Stimulated activated naive CD8-positive, alpha-beta T cell treated with anti-CD3 and anti-CD28 coated beads, Interleukin-15, amount 100 ng/mL, for 72 hours (primary cell): Measurements from ENCODE around the gene DZIP1.
A peak's percentile ranks its signal among the peaks of the same experiment; 100 is the strongest.

Source experiments
- ATAC-seq: fragments of 150-1000 bp; cut with Tn5 transposase; 2 replicates; pipeline ENCODE4 v1.10.0; 2021; ENCODE audit warnings: mild to moderate bottlenecking, moderate library complexity
- DNase-seq, 2 donors: peaks; one replicate each; pipeline ENCODE4 v3.0.0; 2021 to 2022
- H3K27ac Mint-ChIP-seq, 2 donors: one replicate each; pipeline ENCODE4 v1.8.0; 2022; ENCODE audit warnings: mild to moderate bottlenecking in 2 of 2, mixed read lengths in 2 of 2, moderate library complexity in 2 of 2
- H3K27me3 Mint-ChIP-seq: one replicate; pipeline ENCODE4 v1.8.0; 2022; ENCODE audit warnings: mixed read lengths
- H3K4me1 Mint-ChIP-seq: one replicate; pipeline ENCODE4 v1.8.0; 2022; ENCODE audit warnings: mild to moderate bottlenecking, mixed read lengths
- H3K4me3 Mint-ChIP-seq, 2 donors: one replicate each; pipeline ENCODE4 v1.8.0; 2022; ENCODE audit warnings: mild to moderate bottlenecking in 2 of 2, mixed read lengths in 2 of 2, moderate library complexity in 1 of 2
- H3K9me3 Mint-ChIP-seq, 2 donors: one replicate each; pipeline ENCODE4 v1.8.0; 2022; ENCODE audit warnings: mixed read lengths in 2 of 2

The DZIP1 gene

DNA sequence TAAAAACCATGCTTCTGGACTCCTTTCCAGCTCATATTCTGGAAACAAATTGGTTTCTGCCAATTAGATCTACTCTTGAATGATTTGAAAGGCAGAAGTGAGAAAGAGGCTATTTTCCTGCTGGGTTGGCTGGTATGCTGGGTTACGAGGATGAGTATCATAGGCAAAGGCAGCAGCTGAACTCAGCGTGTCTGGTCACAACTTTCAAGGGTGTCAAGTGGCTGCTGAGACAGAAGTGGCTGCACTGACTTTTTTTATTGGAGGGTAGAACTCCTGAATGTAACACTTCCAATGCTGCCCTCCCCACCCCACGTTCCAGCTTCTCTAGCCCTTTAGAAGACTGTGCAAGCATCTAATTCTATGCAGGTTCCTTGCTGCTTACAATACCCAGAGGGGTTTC is 8.3 kb upstream of the DZIP1 start:
- Mint-ChIP-seq H3K4me1 (no peaks in the 10 kb centered on the region), H3K27me3 (peaks cover 26% of the 10 kb centered on the region), H3K9me3 (peaks cover 0 to 8% of the 10 kb centered on the region in 2 donors), H3K27ac (no peak overlapping the region), H3K4me3 (no peak overlapping the region)
- DNase-seq (no peak), ATAC-seq (no peak)

DNA sequence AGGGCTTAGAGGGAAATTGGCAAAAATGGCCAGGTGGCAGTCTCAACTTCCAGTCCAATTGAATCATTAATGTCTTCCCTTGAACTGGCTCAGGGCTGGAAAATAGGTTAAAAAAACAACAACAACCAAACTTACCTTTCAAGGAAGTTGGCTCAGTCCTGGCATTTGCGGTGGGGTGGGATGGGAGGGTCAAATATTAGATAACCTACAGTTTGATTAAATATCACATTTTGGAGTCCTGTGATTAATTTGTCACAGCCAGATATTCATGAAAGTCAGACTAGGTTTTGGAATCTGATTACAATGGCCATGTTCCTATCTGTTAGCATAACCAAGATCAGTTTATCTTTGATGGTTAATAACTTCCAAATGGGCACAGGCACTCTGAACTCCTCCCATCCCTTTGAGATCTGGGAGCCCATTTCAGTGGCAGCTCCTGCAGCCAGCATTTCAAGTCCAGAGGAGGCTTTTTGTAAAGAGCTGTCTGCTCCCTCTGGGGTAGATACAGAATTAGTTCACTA is 7.8 kb upstream of the DZIP1 start:
- Mint-ChIP-seq H3K27ac (no peak overlapping the region), H3K9me3 (peaks cover 0 to 8% of the 10 kb centered on the region in 2 donors), H3K27me3 (peaks cover 31% of the 10 kb centered on the region), H3K4me3 (no peak overlapping the region), H3K4me1 (no peaks in the 10 kb centered on the region)
- ATAC-seq: no peak
- DNase-seq: no peak

DNA sequence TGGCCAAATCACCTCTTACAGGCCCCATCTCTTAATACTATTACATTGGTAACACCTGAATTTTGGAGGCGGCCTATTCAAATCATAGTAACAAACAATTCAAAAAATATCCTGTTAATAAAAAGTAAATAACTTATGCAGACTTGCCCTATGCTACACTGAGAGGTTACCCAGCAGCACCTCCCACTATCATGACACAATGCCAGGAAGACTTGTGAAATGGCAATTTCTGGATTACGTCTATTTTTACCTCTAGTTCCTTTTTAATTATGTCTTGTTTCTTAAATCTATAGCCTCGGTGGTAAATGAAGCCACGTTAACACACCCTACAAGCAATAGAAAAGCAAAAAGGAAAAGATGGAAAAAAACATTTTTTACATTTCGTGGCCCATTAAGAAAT is 6.2 kb upstream of the DZIP1 start:
- H3K27ac Mint-ChIP-seq: no peak overlapping the region
- no peaks in the 10 kb centered on the region for H3K4me1 Mint-ChIP-seq
- H3K4me3 Mint-ChIP-seq: no peak overlapping the region
- H3K9me3 Mint-ChIP-seq: no peaks in the 10 kb centered on the region
- no peak for ATAC-seq
- H3K27me3 Mint-ChIP-seq: peaks cover 24% of the 10 kb centered on the region
- DNase-seq: no peak

DNA sequence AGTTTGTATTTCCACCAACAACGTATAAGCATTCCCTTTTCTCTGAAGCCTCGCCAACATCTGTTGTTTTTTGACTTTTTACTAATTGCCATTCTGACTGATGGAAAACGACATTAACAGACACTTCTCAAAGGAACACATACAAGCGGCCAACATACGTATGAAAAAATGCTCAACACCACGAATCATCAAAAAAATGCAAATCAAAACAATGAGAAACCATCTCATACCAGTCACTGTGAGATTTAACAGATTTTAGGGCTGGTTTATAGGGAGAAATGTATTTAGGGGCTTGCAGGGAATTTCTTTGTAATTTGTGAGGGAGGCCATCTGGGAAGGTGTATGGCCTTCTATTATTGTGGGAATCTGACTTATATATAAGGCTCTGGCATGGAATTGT is 2.8 kb upstream of the DZIP1 start:
- H3K27me3 Mint-ChIP-seq: peaks cover 36% of the 10 kb centered on the region
- H3K4me3 Mint-ChIP-seq: no peak overlapping the region
- ATAC-seq (no peak), DNase-seq (no peak)
- H3K27ac Mint-ChIP-seq: no peak overlapping the region
- H3K4me1 Mint-ChIP-seq: peaks cover 14% of the 10 kb centered on the region
- no peaks in the 10 kb centered on the region for H3K9me3 Mint-ChIP-seq

DNA sequence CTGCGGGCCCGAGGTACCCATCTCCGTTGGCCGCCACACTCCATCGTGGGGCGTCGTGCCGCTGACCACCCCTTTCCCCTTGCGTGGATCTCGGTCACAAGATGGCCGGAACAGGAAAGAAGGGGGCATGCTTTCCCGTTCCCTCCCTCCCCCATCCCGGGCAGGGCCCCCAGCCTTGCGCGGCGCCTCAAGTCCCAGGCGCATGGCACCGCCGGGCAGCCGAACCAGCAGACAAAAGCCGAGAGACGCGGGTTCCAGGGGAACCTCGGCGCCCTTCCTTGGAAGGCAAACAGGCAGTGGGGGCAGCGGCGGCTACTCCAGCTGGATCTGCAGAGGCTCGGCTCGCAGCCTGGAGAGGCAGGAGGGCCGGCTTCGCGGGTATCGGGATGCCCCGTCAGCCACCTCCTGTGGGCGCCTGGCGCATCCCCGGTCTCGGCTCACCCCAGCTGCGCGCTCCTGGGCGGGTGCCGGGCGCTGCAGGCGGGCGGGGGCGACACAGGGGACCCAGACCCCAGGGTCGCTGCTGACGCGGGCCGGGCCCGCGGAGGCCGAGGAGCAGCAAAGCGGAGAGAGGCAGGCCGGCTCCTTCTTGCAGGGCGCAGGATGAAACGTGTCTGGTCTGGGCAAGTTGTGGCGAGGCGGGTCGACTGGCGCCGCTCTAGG is 439 bp downstream of the DZIP1 start:
- peak in 1 of 2 donors; percentile 17 for DNase-seq
- Mint-ChIP-seq H3K4me1 (peaks cover 14% of the 10 kb centered on the region), H3K4me3 (peak overlapping the region; percentile 75 to 79), H3K27ac (no peak overlapping the region), H3K9me3 (no peaks in the 10 kb centered on the region), H3K27me3 (peaks cover 61% of the 10 kb centered on the region)
- peak; percentile 71 for ATAC-seq

DNA sequence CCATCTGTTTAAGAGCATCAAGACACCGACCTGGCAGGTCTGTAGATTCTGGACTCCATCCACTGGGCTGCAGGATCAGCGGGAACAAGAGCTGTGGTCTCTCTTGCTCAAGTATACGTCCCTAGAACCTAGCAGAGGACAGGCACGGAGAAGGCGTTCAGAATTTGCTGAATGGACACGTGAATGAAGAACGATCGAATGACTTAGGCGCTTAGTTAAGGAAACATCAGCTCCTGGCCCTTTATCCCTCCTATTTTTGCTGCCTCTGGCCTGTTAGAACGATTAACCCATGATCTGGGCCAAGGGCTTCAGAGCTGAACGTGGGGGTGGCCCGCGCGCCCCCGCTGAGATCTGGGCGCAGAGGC is 953 bp downstream of the DZIP1 start:
- no peaks in the 10 kb centered on the region for H3K9me3 Mint-ChIP-seq
- ATAC-seq (no peak), DNase-seq (no peak)
- H3K27ac Mint-ChIP-seq: no peak overlapping the region
- H3K27me3 Mint-ChIP-seq: peaks cover 61% of the 10 kb centered on the region
- peak overlapping the region; percentile 75 to 79 for H3K4me3 Mint-ChIP-seq
- H3K4me1 Mint-ChIP-seq: peaks cover 14% of the 10 kb centered on the region

DNA sequence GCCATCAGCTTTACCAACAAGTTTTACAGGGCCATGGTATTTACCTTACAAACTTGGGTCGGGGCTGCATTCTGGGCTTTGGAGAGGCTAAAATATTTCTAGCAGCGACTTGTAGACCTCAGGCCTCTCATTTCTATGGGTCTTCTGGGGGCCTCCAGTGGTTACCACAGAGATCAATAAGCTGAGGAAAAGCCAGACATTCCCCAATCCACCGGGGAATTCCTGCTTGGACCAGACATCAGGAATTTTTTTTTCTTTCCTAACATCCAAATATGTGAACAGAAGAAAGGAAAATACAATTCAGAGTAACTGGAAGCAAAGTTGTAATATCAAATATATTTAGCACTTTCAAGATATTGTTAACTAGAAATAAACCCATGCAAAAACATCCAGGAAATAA is 1.5 kb downstream of the DZIP1 start:
- DNase-seq (no peak), ATAC-seq (no peak)
- H3K4me1 Mint-ChIP-seq: peaks cover 14% of the 10 kb centered on the region
- H3K27me3 Mint-ChIP-seq: peaks cover 60% of the 10 kb centered on the region
- H3K4me3 Mint-ChIP-seq: no peak overlapping the region
- H3K9me3 Mint-ChIP-seq: no peaks in the 10 kb centered on the region
- no peak overlapping the region for H3K27ac Mint-ChIP-seq

DNA sequence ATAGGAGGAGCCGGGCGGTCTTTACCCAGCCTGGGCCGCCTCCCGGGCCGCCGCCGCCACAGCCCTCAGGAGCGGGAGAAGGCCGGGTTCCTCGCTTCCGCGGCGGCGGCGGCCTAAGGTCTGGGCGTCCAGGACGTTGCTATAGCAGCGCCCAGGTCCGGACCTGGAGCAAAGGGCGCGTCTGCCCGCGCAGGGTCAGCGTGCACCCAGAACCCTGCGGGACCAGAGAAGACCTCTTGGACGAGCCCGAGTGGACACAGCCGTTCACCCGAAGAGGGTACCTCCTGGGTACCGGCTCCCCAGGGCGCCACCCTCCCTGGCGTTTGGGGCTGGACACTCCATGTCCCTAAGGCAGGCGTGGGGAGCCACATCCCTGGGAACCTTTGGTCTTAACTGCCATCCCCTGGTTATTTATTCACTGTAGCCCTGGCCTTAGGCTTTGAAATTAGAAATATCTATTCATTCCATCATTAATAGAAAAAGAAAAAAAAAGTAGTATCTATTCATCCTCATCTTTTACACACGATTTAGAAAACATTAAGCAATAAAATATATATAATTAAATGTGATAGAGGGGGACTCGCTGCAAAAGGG is 2.4 kb downstream of the DZIP1 start:
- H3K4me3 Mint-ChIP-seq: no peak overlapping the region
- no peaks in the 10 kb centered on the region for H3K9me3 Mint-ChIP-seq
- ATAC-seq: peak; percentile 48
- H3K4me1 Mint-ChIP-seq: peaks cover 20% of the 10 kb centered on the region
- DNase-seq: no peak
- H3K27ac Mint-ChIP-seq: no peak overlapping the region
- peaks cover 52% of the 10 kb centered on the region for H3K27me3 Mint-ChIP-seq

DNA sequence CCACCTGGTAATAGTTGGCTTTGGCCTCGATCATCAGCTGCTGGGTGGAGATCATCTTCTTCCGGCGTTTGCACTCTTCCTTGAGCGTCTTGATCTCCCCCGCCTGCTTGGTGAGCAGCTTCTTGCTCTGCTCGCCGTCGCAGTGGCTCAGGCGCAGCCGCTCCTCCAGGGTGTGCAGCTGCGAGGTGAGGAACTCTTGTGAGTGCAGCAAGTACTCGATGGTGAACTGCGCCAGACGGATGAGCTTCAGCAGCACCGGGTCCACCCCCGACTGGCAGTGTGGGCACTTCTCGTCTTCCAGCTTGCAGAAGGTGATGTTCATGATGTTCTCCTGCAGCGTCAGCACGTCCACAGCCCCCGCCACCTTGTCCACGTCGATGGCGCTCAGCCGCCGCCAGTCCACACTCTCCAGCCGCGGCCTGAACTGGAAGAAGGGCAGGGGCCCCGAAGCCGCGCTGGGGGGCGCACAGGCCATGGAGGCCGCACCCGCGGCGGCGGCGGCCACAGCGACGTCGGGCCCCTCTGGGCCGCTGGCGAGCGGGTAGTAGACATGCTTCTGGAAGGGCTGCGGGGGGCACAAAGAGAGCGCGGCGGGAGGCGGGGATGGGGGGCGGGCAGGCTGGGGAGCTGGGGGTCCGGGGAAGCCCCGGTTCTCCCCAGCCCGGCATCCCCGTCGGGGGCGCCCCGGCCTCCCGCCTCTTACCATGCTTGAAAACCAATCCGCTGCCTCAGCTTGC is 3.0 kb downstream of the DZIP1 start:
- Mint-ChIP-seq H3K27ac (no peak overlapping the region), H3K9me3 (no peaks in the 10 kb centered on the region), H3K27me3 (peaks cover 50% of the 10 kb centered on the region), H3K4me3 (peak overlapping the region in 1 of 2 donors; percentile 59), H3K4me1 (peaks cover 27% of the 10 kb centered on the region)
- DNase-seq (no peak), ATAC-seq (peak; percentile 26)

DNA sequence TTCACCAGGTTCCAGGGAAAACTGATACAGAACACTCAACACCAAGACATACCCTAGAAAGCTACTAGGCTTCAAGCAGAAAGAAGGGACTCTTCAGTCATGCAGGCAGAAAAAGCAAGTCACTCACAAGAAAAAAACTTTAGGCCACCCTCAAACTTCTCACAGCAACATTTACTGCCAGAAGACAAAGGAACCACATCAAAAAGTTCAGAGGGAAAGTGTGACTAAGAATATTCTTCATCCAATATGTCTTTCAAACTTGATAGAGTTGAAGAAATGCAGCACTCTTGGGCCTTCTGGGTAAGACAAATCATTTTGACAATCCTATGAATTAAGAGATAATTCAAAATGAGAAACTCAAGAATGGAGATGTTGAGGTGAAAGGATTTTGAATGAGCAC is 7.7 kb downstream of the DZIP1 start:
- DNase-seq (peak in 1 of 2 donors; percentile 3), ATAC-seq (peak; percentile 52)
- no peak overlapping the region for H3K4me3 Mint-ChIP-seq
- H3K27ac Mint-ChIP-seq: no peak overlapping the region
- no peaks in the 10 kb centered on the region for H3K9me3 Mint-ChIP-seq
- peaks cover 40% of the 10 kb centered on the region for H3K27me3 Mint-ChIP-seq
- H3K4me1 Mint-ChIP-seq: peaks cover 23% of the 10 kb centered on the region

DNA sequence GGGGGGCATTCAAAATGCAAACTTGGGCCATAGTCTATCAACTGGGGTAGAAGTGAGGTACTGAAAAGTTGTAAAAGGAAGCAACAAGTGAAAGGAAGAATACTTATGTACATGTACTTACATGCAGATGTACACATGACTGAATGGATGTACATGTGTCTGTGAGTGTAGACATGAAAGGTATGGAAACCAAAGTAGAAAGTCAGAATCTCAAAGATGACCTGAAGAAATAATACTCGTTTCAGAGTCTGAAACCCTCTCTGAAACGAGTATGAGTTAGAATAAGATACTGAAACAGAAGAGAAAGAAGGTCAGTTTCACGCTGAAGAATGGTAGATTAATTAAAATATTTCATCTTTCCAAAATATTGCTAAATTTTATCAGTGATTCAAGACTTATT is 13.9 kb downstream of the DZIP1 start:
- Mint-ChIP-seq H3K4me1 (peaks cover 2% of the 10 kb centered on the region), H3K27ac (no peak overlapping the region), H3K27me3 (peaks cover 45% of the 10 kb centered on the region), H3K9me3 (no peaks in the 10 kb centered on the region), H3K4me3 (no peak overlapping the region)
- ATAC-seq: no peak
- no peak for DNase-seq

DNA sequence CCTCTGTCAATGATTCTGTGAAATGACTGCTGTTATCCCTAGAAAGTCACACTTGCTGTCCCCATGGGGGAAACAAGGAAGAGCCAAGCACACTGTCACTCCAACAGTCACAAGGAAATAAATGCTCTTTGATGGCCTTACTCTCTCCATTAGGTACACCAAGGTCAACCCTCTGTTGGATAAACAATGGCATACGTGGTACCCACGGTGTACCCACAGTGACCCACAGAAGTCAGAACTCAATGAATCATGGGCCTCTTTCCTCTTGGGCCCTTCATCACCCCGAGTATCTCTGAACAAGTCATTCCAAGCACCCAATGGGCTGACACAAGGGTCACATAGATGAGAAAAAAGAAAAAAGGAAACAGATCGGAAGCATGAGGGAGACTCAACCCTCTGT is 15.4 kb downstream of the DZIP1 start:
- H3K27me3 Mint-ChIP-seq: peaks cover 56% of the 10 kb centered on the region
- H3K4me1 Mint-ChIP-seq: no peaks in the 10 kb centered on the region

DNA sequence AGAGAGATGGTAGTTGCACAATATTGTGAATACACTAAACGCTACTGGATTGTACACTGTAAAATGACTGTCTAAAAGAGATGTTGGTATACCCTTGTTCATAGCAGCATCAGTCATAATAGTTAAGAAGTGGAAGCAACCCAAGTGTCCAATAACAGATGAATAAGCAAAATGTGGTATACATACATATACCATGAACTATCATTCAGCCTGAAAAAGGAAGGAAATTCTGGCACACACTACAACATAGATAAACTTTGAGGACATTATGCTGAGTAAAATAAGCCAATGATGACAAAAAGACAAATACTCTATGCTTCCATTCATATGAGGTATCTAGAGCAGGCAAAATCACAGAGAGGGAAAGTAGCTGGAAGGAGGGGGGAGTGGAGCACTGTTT is 16.0 kb downstream of the DZIP1 start:
- no peak for DNase-seq
- Mint-ChIP-seq H3K4me3 (no peak overlapping the region), H3K4me1 (no peaks in the 10 kb centered on the region), H3K27me3 (peaks cover 53% of the 10 kb centered on the region), H3K27ac (no peak overlapping the region), H3K9me3 (no peaks in the 10 kb centered on the region)
- ATAC-seq: no peak

More for the DNA sequence above, 15.4 kb downstream of the DZIP1 start:
- H3K4me3 Mint-ChIP-seq: no peak overlapping the region
- no peaks in the 10 kb centered on the region for H3K9me3 Mint-ChIP-seq
- no peak overlapping the region for H3K27ac Mint-ChIP-seq
- DNase-seq (no peak), ATAC-seq (no peak)

DNA sequence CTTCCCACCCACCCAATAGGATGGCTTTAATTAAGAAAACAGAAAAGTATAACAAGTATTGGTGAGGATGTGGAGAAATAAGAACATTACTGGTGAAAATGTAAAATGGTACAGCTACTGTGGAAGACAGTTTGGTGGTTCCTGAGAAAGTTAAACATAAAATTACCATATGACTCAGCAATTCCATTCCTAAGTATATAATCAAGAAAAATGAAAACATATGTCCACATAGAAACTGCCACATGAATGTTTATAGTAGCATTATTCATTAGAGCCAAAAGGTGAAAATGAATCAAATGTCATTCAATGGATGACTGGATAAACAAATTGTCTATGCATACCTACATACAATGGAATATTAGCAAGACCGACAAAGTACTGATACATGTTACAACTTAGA is 16.9 kb downstream of the DZIP1 start:
- Mint-ChIP-seq H3K27me3 (peaks cover 49% of the 10 kb centered on the region), H3K4me3 (no peak overlapping the region), H3K4me1 (no peaks in the 10 kb centered on the region), H3K27ac (no peak overlapping the region), H3K9me3 (no peaks in the 10 kb centered on the region)
- DNase-seq (no peak), ATAC-seq (no peak)

DNA sequence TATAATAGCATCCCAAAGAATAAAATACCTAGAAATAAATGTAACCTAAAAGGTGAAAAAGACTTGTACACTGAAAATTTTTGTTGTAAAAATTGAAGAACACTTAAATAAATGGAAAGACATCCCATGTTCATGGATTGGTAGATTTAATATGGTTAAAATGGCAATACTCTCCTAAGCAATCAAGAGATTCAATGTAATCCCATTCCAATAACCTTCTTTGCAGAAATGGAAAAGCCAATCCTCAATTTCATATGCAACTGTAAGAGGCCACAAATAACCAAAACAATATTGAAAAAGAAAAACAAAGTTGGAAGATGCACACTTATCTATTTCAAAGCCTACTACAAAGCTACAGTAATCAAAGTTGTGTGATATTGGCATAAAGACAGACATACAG is 17.7 kb downstream of the DZIP1 start:
- DNase-seq (no peak), ATAC-seq (no peak)
- no peak overlapping the region for H3K27ac Mint-ChIP-seq
- H3K9me3 Mint-ChIP-seq: no peaks in the 10 kb centered on the region
- peaks cover 46% of the 10 kb centered on the region for H3K27me3 Mint-ChIP-seq
- no peaks in the 10 kb centered on the region for H3K4me1 Mint-ChIP-seq
- H3K4me3 Mint-ChIP-seq: no peak overlapping the region

DNA sequence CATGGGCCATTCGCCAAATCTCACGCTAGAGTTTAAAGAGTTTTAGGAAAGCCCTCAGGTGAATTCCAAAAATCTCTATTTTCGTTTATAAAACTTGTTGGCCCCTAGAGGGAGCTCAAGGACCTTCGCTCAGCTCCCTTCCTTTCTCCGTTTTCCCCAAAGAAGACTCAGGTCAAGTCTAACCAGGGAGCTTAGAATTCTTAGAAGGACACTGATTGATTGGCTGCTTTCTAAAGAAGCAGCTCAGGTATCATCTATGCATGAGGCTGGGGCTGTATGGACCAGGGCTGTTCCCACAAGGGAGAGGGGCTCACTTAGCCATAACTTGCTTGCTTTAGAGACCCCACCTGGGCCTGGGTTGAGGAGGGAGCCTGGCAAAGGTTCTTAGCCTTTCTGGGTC is 20.5 kb downstream of the DZIP1 start:
- H3K27me3 Mint-ChIP-seq: peaks cover 52% of the 10 kb centered on the region
- DNase-seq: peak; percentile 5 to 14

More for the DNA sequence above, 20.5 kb downstream of the DZIP1 start:
- ATAC-seq: peak; percentile 40
- Mint-ChIP-seq H3K27ac (no peak overlapping the region), H3K4me1 (no peaks in the 10 kb centered on the region), H3K9me3 (no peaks in the 10 kb centered on the region), H3K4me3 (no peak overlapping the region)
